GM12891 (cell line): Measurements from ENCODE around the gene CFAP298.

Source experiments
- PAX5 ChIP-seq: IDR thresholded peaks from 2 replicates; pipeline ENCODE4 v1.6.1; 2011; ENCODE audit warnings: low read length, moderate library complexity, mild to moderate bottlenecking; ENCODE audit not compliant: insufficient read depth, severe bottlenecking
- POLR2A ChIP-seq: IDR thresholded peaks from 2 replicates; pipeline ENCODE4 v1.6.1; 2011; ENCODE audit warnings: low read depth, low read length, control low read depth
- POLR2AphosphoS5 ChIP-seq: IDR thresholded peaks from 2 replicates; pipeline ENCODE4 v1.6.1; 2011; ENCODE audit warnings: low read depth, low read length, control low read depth
- POU2F2 ChIP-seq: IDR thresholded peaks from 2 replicates; pipeline ENCODE4 v1.6.1; 2011; ENCODE audit warnings: low read depth, mild to moderate bottlenecking, control low read depth, low read length, moderate library complexity
- SPI1 ChIP-seq: IDR thresholded peaks from 2 replicates; pipeline ENCODE4 v1.6.1; 2011; ENCODE audit warnings: low read depth, low read length, control low read depth
- TAF1 ChIP-seq: IDR thresholded peaks from 2 replicates; pipeline ENCODE4 v1.6.1; 2011; ENCODE audit warnings: low read depth, low read length, control low read depth

GRCh38 chr21:32567626-32568025 is 44.6 kb downstream of the CFAP298 start:
- TF ChIP-seq POLR2AphosphoS5 (no peak), TAF1 (no peak), POLR2A (no peak), POU2F2 (no peak), SPI1 (no peak), PAX5 (no peak)
